Stimulated activated CD4-positive, alpha-beta T cell treated with anti-CD3 and anti-CD28 coated beads, Interleukin-1b, Interleukin-23, amount 100 ng/mL, for 24 hours (primary cell): ENCODE measurements around the gene CEP20.
"Not testable (repeated sequence)": the region's sequence is repeated elsewhere in the genome, so short reads cannot be mapped to it uniquely, and the experiment has no call there.

Source experiments
- DNase-seq, 4 experiments: peaks; one replicate each; pipeline ENCODE4 v3.0.0-alpha.2; 2020; ENCODE audit warnings: low read depth in 4 of 4, low spot score in 1 of 4

The CEP20 gene

GRCh38 chr16:15858921-15859668 lies 29.3 kb downstream of the CEP20 start:
- no peak for DNase-seq

DNA sequence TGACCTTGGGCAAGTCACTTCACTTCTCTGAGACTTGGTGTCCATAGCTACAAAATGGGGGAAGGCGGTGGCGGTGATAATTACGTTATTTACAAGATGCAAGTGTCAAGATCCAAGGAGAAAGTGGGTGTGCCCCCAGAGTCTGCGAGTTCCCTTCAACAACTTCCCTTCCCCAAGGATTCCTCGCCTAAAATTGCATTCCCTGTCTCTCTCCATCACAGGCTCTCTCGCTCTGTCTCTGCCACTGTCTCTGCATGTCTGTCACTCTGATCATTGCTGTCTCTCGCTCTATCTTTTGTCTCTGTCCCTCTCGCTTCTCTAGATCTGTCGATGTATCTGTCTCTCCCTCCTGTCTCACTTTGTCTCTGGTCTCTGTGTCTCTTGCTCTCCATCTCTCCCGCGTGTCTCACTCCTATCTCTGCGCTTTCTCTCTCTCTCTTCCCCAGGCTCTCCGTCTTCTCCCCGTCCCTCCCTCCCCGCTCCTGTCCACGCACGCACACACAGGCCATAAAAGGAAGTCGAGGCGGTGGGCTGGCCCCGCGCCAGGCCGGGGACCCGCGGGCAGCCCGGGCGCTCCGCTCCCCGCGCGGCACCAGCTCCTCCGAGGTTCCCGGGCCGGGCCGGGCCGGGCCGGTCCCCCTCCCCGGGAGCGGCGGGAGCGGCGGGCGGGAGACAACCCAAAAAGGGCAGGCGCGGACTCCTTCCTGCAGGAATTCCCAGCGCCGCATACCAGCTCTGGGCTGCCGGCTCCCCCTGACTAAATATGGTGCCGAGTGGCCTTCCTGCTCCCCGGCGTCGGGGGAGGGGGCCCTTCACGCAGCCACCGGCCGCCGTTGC lies 30.5 kb downstream of the CEP20 start:
- DNase-seq, result no peak

- no peak for DNase-seq
Measured at GRCh38 chr16:15856901-15857698, 31.3 kb downstream of the CEP20 start, which contains the start of gene MYH11. TSS of gene MYH11 (minus strand) at chr16:15857028. CDS start at chr16:15838252, 18,776 bp downstream.

GRCh38 chr16:15856182-15856581 lies 32.2 kb downstream of the CEP20 start:
- no peak for DNase-seq

- DNase-seq, result no peak
Measured at GRCh38 chr16:15855704-15856003, 32.7 kb downstream of the CEP20 start.

DNA sequence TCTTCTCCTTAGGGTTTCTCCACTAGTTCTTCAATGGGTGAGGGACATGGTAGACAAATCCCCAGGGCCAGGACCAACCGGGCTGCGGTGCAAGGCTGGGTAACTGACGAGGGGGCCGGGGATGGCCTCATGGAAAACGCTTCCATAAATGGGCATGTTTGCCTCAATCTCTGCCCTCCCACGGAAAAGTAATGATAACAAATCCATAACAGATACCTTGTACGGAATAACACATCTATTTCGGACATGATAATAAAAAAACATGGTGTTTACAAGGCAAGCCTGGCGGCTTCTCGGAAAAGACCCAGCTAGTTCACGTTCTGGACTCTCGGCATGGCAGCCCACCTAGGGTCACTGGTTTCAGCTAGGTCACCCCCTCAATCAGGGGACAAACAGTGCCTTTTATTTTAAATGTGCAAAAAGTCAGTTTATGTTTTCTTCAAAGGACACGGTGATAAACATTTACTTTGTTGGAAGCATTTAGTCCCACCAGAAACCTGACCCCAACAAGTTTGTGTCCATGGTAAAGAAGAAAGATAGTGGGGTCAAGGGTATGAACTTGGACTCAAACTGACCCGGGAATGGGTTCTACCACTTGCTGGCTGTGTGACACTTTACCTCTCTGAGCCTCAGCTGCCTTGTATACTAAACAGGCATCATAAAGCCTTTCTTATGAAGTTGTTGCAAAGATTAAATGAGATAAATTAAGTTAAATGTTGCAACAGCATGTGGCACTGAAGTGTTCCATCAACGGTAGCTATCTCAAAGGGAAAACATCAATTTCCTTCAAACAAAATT lies 33.3 kb downstream of the CEP20 start:
- DNase-seq, result no peak

DNA sequence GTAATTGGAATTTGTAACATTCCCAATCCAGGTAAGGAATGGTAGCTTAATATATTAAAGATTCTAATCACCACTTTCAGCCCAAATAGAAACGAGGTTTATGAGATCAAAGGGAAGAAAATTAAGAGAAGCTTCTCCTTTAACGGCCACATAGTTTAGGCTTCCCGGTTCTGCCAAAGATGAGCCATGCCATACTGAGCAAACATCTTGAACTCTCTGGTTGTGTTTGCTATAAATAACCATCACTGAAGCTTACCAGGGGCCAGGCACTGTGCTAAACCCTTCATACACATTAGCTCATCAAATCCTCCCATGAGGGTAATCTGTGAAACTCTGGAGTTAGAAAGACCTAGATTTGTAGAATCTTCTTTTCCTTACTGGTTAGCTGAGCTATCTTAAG lies 34.3 kb downstream of the CEP20 start:
- DNase-seq, result no peak

DNA sequence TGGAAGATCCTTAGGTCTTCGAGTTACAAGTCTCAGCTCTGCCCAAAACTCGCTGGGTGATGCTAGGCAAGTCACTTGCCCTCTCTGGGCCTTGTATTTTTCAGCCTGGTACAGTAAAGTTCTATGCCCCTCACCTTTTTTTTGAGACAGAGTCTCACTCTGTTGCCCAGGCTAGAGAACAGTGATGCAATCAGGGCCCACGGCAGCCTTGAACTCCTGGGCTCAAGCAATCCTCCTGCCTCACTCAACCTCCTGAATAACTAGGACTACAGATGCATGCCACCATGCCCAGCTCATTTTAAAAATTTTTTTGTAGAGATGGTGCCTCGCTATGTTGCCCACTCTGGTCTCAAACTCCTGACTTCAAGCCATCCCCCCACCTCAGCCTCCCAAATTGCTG lies 35.4 kb downstream of the CEP20 start:
- DNase-seq, result no peak

- not testable (repeated sequence) for DNase-seq
Measured at GRCh38 chr16:15850555-15850954, 37.8 kb downstream of the CEP20 start.

- no peak for DNase-seq
Measured at GRCh38 chr16:15849209-15849981, 39.0 kb downstream of the CEP20 start.

DNA sequence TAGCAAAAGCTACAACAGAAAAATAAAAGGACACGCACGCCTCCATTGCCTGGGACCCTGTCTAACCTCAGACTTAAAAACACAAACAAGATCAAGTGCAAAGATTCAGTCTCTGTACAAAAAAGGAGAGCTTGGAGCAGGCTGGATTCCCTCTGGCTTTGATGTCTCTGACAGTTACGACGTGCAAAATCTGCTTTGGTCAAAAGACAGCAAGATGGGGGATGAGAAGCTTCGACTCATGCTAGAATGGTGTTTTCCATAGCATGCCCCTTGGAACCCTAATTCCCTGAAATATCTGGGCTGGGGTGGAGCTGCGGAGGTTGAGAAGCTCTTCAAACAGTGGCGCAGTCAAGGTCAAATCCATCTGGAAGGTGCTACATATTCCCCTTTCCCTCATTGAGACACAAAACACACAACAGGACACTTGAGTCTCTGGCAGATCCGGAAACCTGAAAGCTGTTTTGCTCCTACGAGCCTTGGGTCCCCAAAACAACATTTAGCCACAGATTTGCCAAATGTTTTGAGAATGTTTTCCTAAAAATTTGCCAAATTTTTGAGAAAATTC lies 40.7 kb downstream of the CEP20 start:
- DNase-seq, result no peak

- DNase-seq, result no peak
Measured at GRCh38 chr16:15846510-15846909, 41.9 kb downstream of the CEP20 start.

GRCh38 chr16:15843635-15844279 lies 44.6 kb downstream of the CEP20 start:
- no peak for DNase-seq

- not testable (repeated sequence) for DNase-seq
Measured at GRCh38 chr16:15839204-15839603, 49.2 kb downstream of the CEP20 start.

- no peak for DNase-seq
Measured at GRCh38 chr16:15837761-15838160, 50.6 kb downstream of the CEP20 start.

GRCh38 chr16:15836965-15837611 lies 51.3 kb downstream of the CEP20 start:
- no peak for DNase-seq

GRCh38 chr16:15836074-15836473 lies 52.3 kb downstream of the CEP20 start:
- no peak for DNase-seq

DNA sequence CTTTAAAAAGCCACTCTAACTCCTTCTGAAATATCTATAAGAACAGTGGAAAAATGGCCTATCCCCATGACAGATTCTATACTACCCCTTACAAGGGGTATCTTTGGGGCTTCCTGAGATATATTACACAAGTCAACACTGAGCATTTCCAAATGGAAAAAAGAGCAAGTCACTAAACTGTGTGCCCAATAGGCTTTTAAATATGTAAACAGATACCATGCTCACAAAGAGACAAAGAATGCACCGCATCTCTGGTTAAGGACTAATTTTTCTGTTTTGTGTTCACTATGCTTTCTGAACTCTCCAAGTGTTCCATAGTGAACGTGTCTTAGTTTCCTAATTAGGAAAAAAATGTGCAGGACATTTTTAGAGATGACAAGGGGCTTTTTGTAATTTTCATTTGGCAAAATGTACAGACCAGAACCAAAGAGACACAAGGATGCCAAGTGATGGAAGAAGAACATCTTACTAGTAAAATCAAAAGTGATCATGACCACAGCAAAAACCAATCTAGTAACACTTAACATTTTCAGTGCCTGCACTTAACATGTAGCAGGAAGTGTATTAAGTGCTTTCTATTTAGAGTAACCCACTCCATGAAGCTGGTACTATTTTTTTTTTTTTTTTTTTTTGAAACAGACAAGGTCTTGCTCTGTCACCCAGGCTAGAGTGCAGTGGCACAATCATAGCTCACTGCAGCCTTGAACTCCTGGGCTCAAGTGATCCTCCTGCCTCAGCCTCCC lies 53.1 kb downstream of the CEP20 start:
- no peak for DNase-seq
